K562 (cell line): Measurements from ENCODE around the gene STXBP4. TPM values are rescaled to one million over a fixed set of nuclear protein-coding genes. Genes with fewer than 3 reads are reported as not detected.

ENCODE experiments used
- ATAC-seq: fragments of 200-7000 bp; cut with Tn5 transposase; 3 replicates; pipeline ENCODE4 v1.9.1; 2020; ENCODE audit warnings: moderate library complexity
- BruUV-seq: library from RNA; stranded (reverse); fragments of 400-500 nt; replicated peaks from 2 replicates; lab custom pipeline; 2021; lab: Mats Ljungman, UMichigan
- CTCF ChIA-PET: fragments of 300-600 bp; formaldehyde crosslinking; extraction: SDS; loops from one replicate; lab custom pipeline; 2021; ENCODE audit warnings: low intra/inter-chr PET ratio; lab: Yijun Ruan, JAX
- POLR2A ChIA-PET: fragments of 300-600, 350-650 bp; sonication (Branson Sonifier 250); formaldehyde crosslinking; extraction: SDS; loops from one replicate; lab custom pipeline; 2021; ENCODE audit warnings: antibody characterized with exemption, inconsistent platforms; lab: Yijun Ruan, JAX
- DNase-seq, 4 experiments: peaks; one replicate each; pipeline versions ENCODE4 v3.0.0 to v3.0.0-alpha.2; 2011 to 2018; ENCODE audit warnings: low spot score in 3 of 4, mixed read lengths in 3 of 4; ENCODE audit errors: extremely low read depth in 1 of 4
- FAIRE-seq: peaks from 2 replicates; lab custom pipeline; 2011; peaks lifted over from hg19 to GRCh38; lab: Jason Lieb, UNC
- H2AFZ ChIP-seq: 2 replicates; pipeline ENCODE4 v1.6.0; 2011; ENCODE audit warnings: low read depth, low read length, control low read depth, inconsistent platforms
- H3K27ac ChIP-seq: fragments of 200-600 bp; 3 replicates; pipeline ENCODE4 v1.8.0; 2011; ENCODE audit warnings: low read depth, mild to moderate bottlenecking, control low read depth, inconsistent platforms, low read length, moderate library complexity, mixed read lengths; ENCODE audit errors: extremely low read depth
- H3K27me3 ChIP-seq, 2 experiments: fragments of 300-600 bp in 1 of 2; 2 replicates in 1 of 2; 3 replicates in 1 of 2; pipeline versions ENCODE4 v1.6.0 to v1.8.0; 2011; ENCODE audit warnings: inconsistent platforms in 2 of 2, low read length in 2 of 2, mild to moderate bottlenecking in 1 of 2, mixed read lengths in 1 of 2, moderate library complexity in 1 of 2; ENCODE audit not compliant: control insufficient read depth in 2 of 2, insufficient read depth in 2 of 2
- H3K36me3 ChIP-seq: fragments of 300-600 bp; 3 replicates; pipeline ENCODE4 v1.8.0; 2011; ENCODE audit warnings: mild to moderate bottlenecking, low read length, inconsistent platforms; ENCODE audit not compliant: control insufficient read depth, insufficient read depth
- H3K4me1 ChIP-seq, 2 experiments: fragments of 200-600 bp in 1 of 2; replicated peaks in 1 of 2; 2 replicates in 1 of 2; 3 replicates in 1 of 2; pipeline versions ENCODE4 v1.5.1 to v1.8.0; 2011; ENCODE audit warnings: inconsistent platforms in 2 of 2, low read length in 2 of 2, mild to moderate bottlenecking in 1 of 2, mixed read lengths in 1 of 2, moderate library complexity in 1 of 2; ENCODE audit not compliant: control insufficient read depth in 2 of 2, insufficient read depth in 2 of 2
- H3K4me2 ChIP-seq: 2 replicates; pipeline ENCODE4 v1.6.1; 2011; ENCODE audit warnings: low read length, control low read depth, inconsistent platforms, mixed read lengths; ENCODE audit not compliant: insufficient read depth
- H3K4me3 ChIP-seq: fragments of 200-600 bp; sonication (generic), shearing (Covaris generic); 2 replicates; pipeline ENCODE4 v1.5.1; 2016; ENCODE audit warnings: control low read depth, inconsistent platforms
- H3K79me2 ChIP-seq: fragments of 200-600 bp; 3 replicates; pipeline ENCODE4 v1.8.0; 2011; ENCODE audit warnings: low read length, inconsistent platforms; ENCODE audit not compliant: control insufficient read depth, insufficient read depth
- H3K9ac ChIP-seq, 2 experiments: 2 replicates each; pipeline versions ENCODE4 v1.6.0 to v1.6.1; 2011; ENCODE audit warnings: low read depth in 2 of 2, low read length in 2 of 2, control low read depth in 1 of 2, inconsistent platforms in 1 of 2, mild to moderate bottlenecking in 1 of 2, mixed read lengths in 1 of 2; ENCODE audit not compliant: insufficient read depth in 1 of 2
- H3K9me1 ChIP-seq: one replicate; pipeline ENCODE4 v1.6.0; 2011; ENCODE audit warnings: inconsistent platforms, mild to moderate bottlenecking, low read length, moderate library complexity; ENCODE audit not compliant: control insufficient read depth, insufficient read depth
- H3K9me3 ChIP-seq: replicated peaks from 2 replicates; pipeline ENCODE4 v1.5.1; 2011; ENCODE audit warnings: low read depth, low read length, inconsistent platforms; ENCODE audit not compliant: control insufficient read depth, insufficient read depth
- H4K20me1 ChIP-seq: replicated peaks from 2 replicates; pipeline ENCODE4 v1.6.1; 2011; ENCODE audit warnings: low read length, inconsistent platforms, mixed read lengths; ENCODE audit not compliant: control insufficient read depth, insufficient read depth
- C11orf30 ChIP-seq: fragments of 450-650 bp; IDR thresholded peaks from 2 replicates; pipeline ENCODE4 v1.6.1; 2016; ENCODE audit warnings: low read depth, mild to moderate bottlenecking
- CHD1 ChIP-seq: fragments of 200-600 bp; sonication (generic); IDR thresholded peaks from one replicate; pipeline ENCODE4 v1.6.1; 2012; ENCODE audit warnings: mild to moderate bottlenecking, moderate library complexity, low read length, inconsistent platforms
- ETV1 ChIP-seq: fragments of 450-650 bp; conservative IDR thresholded peaks from 2 replicates; pipeline ENCODE4 v1.6.1; 2016; ENCODE audit warnings: missing genetic modification characterization, control low read depth, low read depth, missing compliant biosample characterization
- GTF2E2 ChIP-seq: fragments of 200-800 bp; sonication (Bioruptor generic); IDR thresholded peaks from 2 replicates; pipeline ENCODE4 v1.6.1; 2016; ENCODE audit warnings: missing genetic modification characterization, missing compliant biosample characterization
- MTA2 ChIP-seq: fragments of 450-650 bp; IDR thresholded peaks from 2 replicates; pipeline ENCODE4 v1.6.1; 2016; ENCODE audit warnings: low read depth
- NFIX ChIP-seq: fragments of 250-450 bp; sonication (Bioruptor Pico); IDR thresholded peaks from 2 replicates; pipeline ENCODE4 v1.4.0; 2020; ENCODE audit warnings: low read depth, mild to moderate bottlenecking, moderate library complexity
- POLR2H ChIP-seq: IDR thresholded peaks from 2 replicates; pipeline ENCODE4 v1.6.1; 2016; ENCODE audit warnings: missing genetic modification characterization, low read depth, mild to moderate bottlenecking, control low read depth, missing compliant biosample characterization, moderate library complexity
- PRMT5 ChIP-seq: sonication (generic); formaldehyde crosslinking; IDR thresholded peaks from 2 replicates; pipeline ENCODE4 v1.5.0; 2020; ENCODE audit warnings: missing genetic modification reagents
- RFX5 ChIP-seq: IDR thresholded peaks from 2 replicates; pipeline ENCODE4 v1.6.1; 2011; ENCODE audit warnings: low read depth, mild to moderate bottlenecking, improper control_type of control experiment, low read length
- ZNF316 ChIP-seq: fragments of 450-650 bp; IDR thresholded peaks from 2 replicates; pipeline ENCODE4 v1.6.1; 2016
- ZNF57 ChIP-seq: fragments of 450-650 bp; formaldehyde crosslinking; IDR thresholded peaks from 2 replicates; pipeline ENCODE4 v1.4.0; 2020; ENCODE audit warnings: mild to moderate bottlenecking, moderate library complexity
- ZNF79 ChIP-seq: fragments of 250-450 bp; sonication (Bioruptor Pico); IDR thresholded peaks from 2 replicates; pipeline ENCODE4 v1.4.0; 2020; ENCODE audit warnings: low read depth, mild to moderate bottlenecking, moderate library complexity
- ZSCAN32 ChIP-seq: fragments of 450-650 bp; formaldehyde crosslinking; IDR thresholded peaks from 2 replicates; pipeline ENCODE4 v1.4.0; 2020; ENCODE audit warnings: mild to moderate bottlenecking, moderate library complexity
- WGBS: fragments of 100-300 bp; shearing (Covaris generic); methylation state at CpG from one replicate; pipeline ENCODE4 v1.1.6; 2016; ENCODE audit warnings: low coverage, mixed read lengths; ENCODE audit not compliant: insufficient coverage; ENCODE audit errors: missing lambda C conversion rate; 5-methylcytosine and 5-hydroxymethylcytosine counted together
- in situ Hi-C: fragments of 300-500 bp; cut with MboI; formaldehyde crosslinking; loops from 4 replicates; pipeline ENCODE4 v1.15.0; 2018; ENCODE audit warnings: inconsistent platforms, mixed read lengths
- intact Hi-C: fragments of 100-400 bp; cut with micrococcal nuclease; formaldehyde crosslinking; loops from 2 replicates; pipeline ENCODE4 v1.14.2; 2022
- polyA plus RNA-seq, 8 experiments: library from polyadenylated mRNA; depleted of rRNA in 4 of 8; stranded (reverse) in 5 of 8; unstranded in 3 of 8; fragments of >200 nt; fragmentation: Nextera tagmentation in 2 of 8; fragmentation: Illumina TruSeq in 1 of 8; extraction: Ambion mirVana in 2 of 8; extraction: Trizol in 1 of 8; gene quantifications; 2 replicates each; pipeline versions ENCODE4 v1.2.1 to v1.2.3, GENCODE V29; 2011 to 2014; ENCODE audit warnings: inconsistent platforms in 1 of 8, missing spikeins in 1 of 8
- total RNA-seq, 7 experiments: library from RNA; depleted of rRNA in 6 of 7; stranded (reverse); fragments of >200 nt in 6 of 7; fragmentation: Illumina TruSeq in 2 of 7; extraction: Trizol in 2 of 7; gene quantifications; 2 replicates each; pipeline versions ENCODE4 v1.2.1 to v1.2.3, GENCODE V29; 2011 to 2021; ENCODE audit warnings: low replicate concordance in 1 of 7

STXBP4 gene
- total and polyA plus RNA-seq, 9 of the 15 experiments (the other 6 are each of a cell fraction or from before 2014, with no cell fraction given) = 11.6 to 23.2 (median 18.5) TPM

GRCh38 chr17:55093353-55093752 lies 124.8 kb downstream of the STXBP4 start:
- Histone ChIP-seq H3K9ac (no peak overlapping the region), H3K4me1 (peaks cover 0 to 10% of the 10 kb centered on the region in 2 experiments; a peak in 3 of 5 replicates), H2AFZ (no peak overlapping the region), H3K4me2 (no peak overlapping the region), H3K36me3 (no peaks in the 10 kb centered on the region; the same call in 2 of the 3 replicates), H3K27ac (no peak overlapping the region), H3K79me2 (no peaks in the 10 kb centered on the region), H3K27me3 (no peaks in the 10 kb centered on the region), H3K9me3 (no peaks in the 10 kb centered on the region), H3K9me1 (no peaks in the 10 kb centered on the region), H3K4me3 (no peak overlapping the region), H4K20me1 (no peaks in the 10 kb centered on the region)
- no peak for DNase-seq
- BruUV-seq = no TSS peak
- in situ Hi-C loops = no loop called here
- POLR2A ChIA-PET = no interaction called here
- no peak for TF ChIP-seq ZNF79 (CRISPR knock-in tag)
- no peak for TF ChIP-seq POLR2H (tag)
- TF ChIP-seq PRMT5 (CRISPR knock-in tag) = no peak
- no peak for TF ChIP-seq RFX5
- no peak for TF ChIP-seq ETV1 (tag)
- no peak for TF ChIP-seq ZSCAN32 (CRISPR knock-in tag)
- WGBS = 69% methylated on average over 1 of the region's 1 CpG
- no peak for ATAC-seq
- intact Hi-C loops = no loop called here
- no peak for FAIRE-seq
- CTCF ChIA-PET = no interaction called here

DNA sequence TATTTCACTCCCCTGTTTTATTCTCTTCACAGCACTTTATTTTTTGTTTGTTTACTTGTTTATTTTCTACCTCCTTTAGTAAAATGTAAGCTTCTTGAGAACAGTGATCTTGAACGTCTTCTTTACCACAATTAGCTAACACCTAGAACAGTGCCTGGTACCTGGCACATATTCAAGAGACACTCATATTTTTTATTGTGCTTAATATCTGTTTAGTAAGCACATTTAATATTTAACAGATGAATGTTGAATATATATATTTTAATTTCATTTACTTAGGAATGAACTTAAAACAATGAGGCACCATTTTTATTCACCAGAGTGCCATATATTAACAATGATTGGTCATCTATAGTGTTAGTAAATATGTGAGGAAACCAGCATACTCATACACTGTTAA lies 130.2 kb downstream of the STXBP4 start:
- CTCF ChIA-PET = no interaction called here
- BruUV-seq = no TSS peak

More for the DNA sequence above, 130.2 kb downstream of the STXBP4 start:
- FAIRE-seq = no peak
- Histone ChIP-seq H3K36me3 (no peaks in the 10 kb centered on the region; the same call in 2 of the 3 replicates), H3K79me2 (no peaks in the 10 kb centered on the region), H2AFZ (no peak overlapping the region), H3K9ac (no peak overlapping the region), H4K20me1 (no peaks in the 10 kb centered on the region), H3K9me1 (no peaks in the 10 kb centered on the region), H3K4me3 (no peak overlapping the region), H3K27ac (no peak overlapping the region), H3K4me2 (no peak overlapping the region), H3K9me3 (no peaks in the 10 kb centered on the region), H3K4me1 (no peaks in the 10 kb centered on the region), H3K27me3 (no peaks in the 10 kb centered on the region)
- ATAC-seq = no peak
- in situ Hi-C loops = no loop called here
- intact Hi-C loops = no loop called here
- DNase-seq = no peak
- TF ChIP-seq ZNF57 (CRISPR knock-in tag) (no peak), MTA2 (no peak), NFIX (CRISPR knock-in tag) (no peak), ZNF316 (peak; percentile 62; the same call in 1 of the 2 replicates), C11orf30 (no peak), GTF2E2 (no peak), CHD1 (no peak)
- POLR2A ChIA-PET = no interaction called here
- WGBS = 88% methylated on average over 1 of the region's 1 CpG
